ENCODE results near the gene CAV1. TPM values are rescaled to one million over a fixed set of nuclear protein-coding genes. Genes with fewer than 3 reads are reported as not detected.

The CAV1 gene
- total RNA-seq, 1 experiment from 2014 or later, result 20.2 TPM

DNA sequence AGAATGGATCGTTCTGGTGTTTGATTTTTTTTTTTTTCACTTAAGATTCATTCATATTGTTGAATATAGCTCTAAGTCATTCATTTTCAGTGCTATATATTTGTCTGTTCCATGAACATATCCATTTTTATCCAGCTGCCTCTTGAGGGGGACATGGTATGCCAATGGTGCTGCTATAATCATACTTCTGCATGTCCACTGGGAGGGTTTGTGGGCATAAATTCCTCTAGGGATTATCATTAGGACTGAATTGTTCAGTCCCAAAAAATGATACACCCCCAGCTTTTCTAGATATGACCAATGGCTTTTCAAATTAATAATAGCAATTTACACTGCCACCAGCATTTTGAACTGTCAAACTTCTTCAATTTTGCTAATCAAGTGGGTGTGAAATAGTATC, 41.1 kb downstream of the CAV1 start:
- no peak for TF ChIP-seq CTCF (conservative IDR thresholded peaks at IDR 0.05)
- H3K27ac ChIP-seq (ENCODE audit: insufficient read length, low read depth, low read length), result no peak overlapping the region
- H3K23ac ChIP-seq (ENCODE audit: insufficient read length, low read depth, low read length), result no peak overlapping the region
- H3K56ac ChIP-seq (ENCODE audit: insufficient read length, low read depth, low read length), result no peak overlapping the region
- H3K27me3 Mint-ChIP-seq (ENCODE audit: low read depth), result peaks cover 2% of the 10 kb centered on the region; the same call in 1 of the 2 replicates
- H3K18ac ChIP-seq (ENCODE audit: insufficient read length, low read depth, low read length), result no peak overlapping the region
- no peak overlapping the region for H3K9ac ChIP-seq (ENCODE audit: extremely low read depth, insufficient read length, low read length)
- no peak overlapping the region for H3K4me3 Mint-ChIP-seq
- no peaks in the 10 kb centered on the region for H3K4me1 ChIP-seq (ENCODE audit: insufficient read depth, low read length)
- no peak overlapping the region for H2BK5ac ChIP-seq (ENCODE audit: insufficient read length, low read length)
- H3K79me1 ChIP-seq (ENCODE audit: insufficient read depth, low read depth, low read length, poor library complexity, severe bottlenecking), result no peaks in the 10 kb centered on the region
- no CpG with 5 or more reads among the region's 1 CpG for WGBS (ENCODE audit: extremely low coverage, insufficient read length, low lambda C conversion rate)
- H4K20me1 ChIP-seq (ENCODE audit: control insufficient read depth, insufficient read depth, insufficient read length), result no peaks in the 10 kb centered on the region
- no peaks in the 10 kb centered on the region for H3K79me2 ChIP-seq (ENCODE audit: insufficient read depth, low read length)
- H2BK120ac ChIP-seq (ENCODE audit: low read depth, low read length, poor library complexity, severe bottlenecking), result no peak overlapping the region
- H3K9me3 ChIP-seq (ENCODE audit: control insufficient read depth, low read depth, low read length), result no peaks in the 10 kb centered on the region
- H3K4me1 Mint-ChIP-seq, result no peaks in the 10 kb centered on the region
- H2BK20ac ChIP-seq (ENCODE audit: low read depth, low read length, poor library complexity, severe bottlenecking), result no peak overlapping the region
- no peak overlapping the region for H4K5ac ChIP-seq (ENCODE audit: insufficient read length, low read depth, low read length)
- no peak overlapping the region for H2BK15ac ChIP-seq (ENCODE audit: low read depth, low read length)
- H3K4ac ChIP-seq (ENCODE audit: low read depth, low read length), result no peak overlapping the region
- no peak overlapping the region for H2AFZ ChIP-seq (ENCODE audit: low read length)
- no peak overlapping the region for H3K4me2 ChIP-seq (ENCODE audit: insufficient read depth, insufficient read length, low read length)
- H3K14ac ChIP-seq (ENCODE audit: insufficient read depth, low read length), result no peak overlapping the region
- no peak overlapping the region for H3K27ac Mint-ChIP-seq
- no peaks in the 10 kb centered on the region for H3K36me3 Mint-ChIP-seq (ENCODE audit: insufficient read depth in 1 of 3, low read depth in 3 of 3)
- H3K27me3 ChIP-seq (ENCODE audit: insufficient read depth, low read length), result no peaks in the 10 kb centered on the region
- no peak overlapping the region for H4K8ac ChIP-seq (replicated peaks; ENCODE audit: insufficient read length, low read depth, low read length)
- no peak overlapping the region for H2AK5ac ChIP-seq (ENCODE audit: insufficient read length, low read length)
- H4K91ac ChIP-seq (ENCODE audit: insufficient read length, low read depth, low read length), result no peak overlapping the region
- no peak overlapping the region for H2BK12ac ChIP-seq (ENCODE audit: insufficient read length, low read depth, low read length)
- no peaks in the 10 kb centered on the region for H3K9me3 Mint-ChIP-seq
- no peak for DNase-seq
- no peak overlapping the region for H3T11ph ChIP-seq (ENCODE audit: low read length)
- no peaks in the 10 kb centered on the region for H3K23me2 ChIP-seq (ENCODE audit: insufficient read length, low read depth, low read length, poor library complexity, severe bottlenecking)

All from H9 (cell line).